ENCODE results near the gene PUM1. TPM values are rescaled to one million over a fixed set of nuclear protein-coding genes. Genes with fewer than 3 reads are reported as not detected.

PUM1 gene
- 42.4 and 51.4 TPM in 2 replicates for total RNA-seq

GRCh38 chr1:31065310-31066217 is at the start of gene PUM1:
TSS of gene PUM1 (minus strand) at chr1:31065717. CDS start at chr1:31059566, 6,151 bp downstream.
- peak within 1 kb of the TSS; percentile 97 for H3K4me3 ChIP-seq (ENCODE audit: low read depth, low read length)
- no peak for TF ChIP-seq CTCF (conservative IDR thresholded peaks at IDR 0.05; ENCODE audit: low read depth, low read length)
- DNase-seq (ENCODE audit: low read depth) = peak; percentile 66

- no peak for DNase-seq (ENCODE audit: low read depth)
Measured at GRCh38 chr1:31112266-31112935, 46.9 kb upstream of the PUM1 start.

GRCh38 chr1:31111290-31111951 is 45.9 kb upstream of the PUM1 start:
- H3K4me3 ChIP-seq (ENCODE audit: low read depth, low read length) = no peak overlapping the region
- no peak for DNase-seq (ENCODE audit: low read depth)
- TF ChIP-seq CTCF (conservative IDR thresholded peaks at IDR 0.05; ENCODE audit: low read depth, low read length) = no peak

More at GRCh38 chr1:31112266-31112935, 46.9 kb upstream of the PUM1 start:
- no peak for TF ChIP-seq CTCF (conservative IDR thresholded peaks at IDR 0.05; ENCODE audit: low read depth, low read length)
- no peak overlapping the region for H3K4me3 ChIP-seq (ENCODE audit: low read depth, low read length)

GRCh38 chr1:31110846-31111245 is 45.3 kb upstream of the PUM1 start:
- TF ChIP-seq CTCF (conservative IDR thresholded peaks at IDR 0.05; ENCODE audit: low read depth, low read length) = no peak
- DNase-seq (ENCODE audit: low read depth) = no peak
- no peak overlapping the region for H3K4me3 ChIP-seq (ENCODE audit: low read depth, low read length)

- no peak for DNase-seq (ENCODE audit: low read depth)
- TF ChIP-seq CTCF (conservative IDR thresholded peaks at IDR 0.05; ENCODE audit: low read depth, low read length) = no peak
- H3K4me3 ChIP-seq (ENCODE audit: low read depth, low read length) = no peak overlapping the region
Measured at GRCh38 chr1:31108861-31109260, 43.3 kb upstream of the PUM1 start.

- TF ChIP-seq CTCF (conservative IDR thresholded peaks at IDR 0.05; ENCODE audit: low read depth, low read length) = no peak
- no peak for DNase-seq (ENCODE audit: low read depth)
- H3K4me3 ChIP-seq (ENCODE audit: low read depth, low read length) = no peak overlapping the region
Measured at GRCh38 chr1:31105646-31106045, 40.1 kb upstream of the PUM1 start.
